ENCODE results near the gene SLCO2A1.

DNA sequence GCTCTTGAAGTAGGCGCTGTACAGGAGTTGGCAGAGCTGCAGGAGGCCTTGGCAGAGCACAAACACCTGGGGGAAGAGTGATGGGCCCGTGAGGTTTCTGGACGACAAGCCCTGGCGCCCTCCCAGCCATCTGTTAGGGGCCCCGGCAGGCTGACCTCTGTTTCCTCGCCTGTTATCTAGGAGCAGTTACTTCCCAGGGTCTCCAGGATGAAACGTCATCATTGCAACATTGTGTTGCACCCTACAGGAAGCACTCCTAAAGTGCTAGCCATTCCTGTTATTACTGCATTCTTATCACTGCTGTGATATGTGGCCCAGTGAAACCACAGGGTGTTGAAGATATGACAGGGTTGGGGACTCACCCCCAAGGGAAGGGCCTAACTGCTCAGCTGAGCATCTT lies 50.2 kb downstream of the SLCO2A1 start:
- no peak for TF ChIP-seq POLR2A (IDR thresholded peaks at IDR 0.05)
- TF ChIP-seq, protein P1, sequence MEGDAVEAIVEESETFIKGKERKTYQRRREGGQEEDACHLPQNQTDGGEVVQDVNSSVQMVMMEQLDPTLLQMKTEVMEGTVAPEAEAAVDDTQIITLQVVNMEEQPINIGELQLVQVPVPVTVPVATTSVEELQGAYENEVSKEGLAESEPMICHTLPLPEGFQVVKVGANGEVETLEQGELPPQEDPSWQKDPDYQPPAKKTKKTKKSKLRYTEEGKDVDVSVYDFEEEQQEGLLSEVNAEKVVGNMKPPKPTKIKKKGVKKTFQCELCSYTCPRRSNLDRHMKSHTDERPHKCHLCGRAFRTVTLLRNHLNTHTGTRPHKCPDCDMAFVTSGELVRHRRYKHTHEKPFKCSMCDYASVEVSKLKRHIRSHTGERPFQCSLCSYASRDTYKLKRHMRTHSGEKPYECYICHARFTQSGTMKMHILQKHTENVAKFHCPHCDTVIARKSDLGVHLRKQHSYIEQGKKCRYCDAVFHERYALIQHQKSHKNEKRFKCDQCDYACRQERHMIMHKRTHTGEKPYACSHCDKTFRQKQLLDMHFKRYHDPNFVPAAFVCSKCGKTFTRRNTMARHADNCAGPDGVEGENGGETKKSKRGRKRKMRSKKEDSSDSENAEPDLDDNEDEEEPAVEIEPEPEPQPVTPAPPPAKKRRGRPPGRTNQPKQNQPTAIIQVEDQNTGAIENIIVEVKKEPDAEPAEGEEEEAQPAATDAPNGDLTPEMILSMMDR (IDR thresholded peaks at IDR 0.05) = no peak

Measured in body of pancreas (tissue), 4 donors.